GM12878 (cell line): ENCODE results near the gene NMUR2.

Source experiments
- RAD21 ChIP-seq: IDR thresholded peaks from 2 replicates; pipeline ENCODE4 v1.6.1; 2011; ENCODE audit warnings: mild to moderate bottlenecking, low read depth, low read length, moderate library complexity; ENCODE audit not compliant: insufficient read depth
- TF ChIP-seq, protein P1 (sequence below), 3 experiments: IDR thresholded peaks in 2 of 3; conservative IDR thresholded peaks in 1 of 3; 2 replicates each; pipeline ENCODE4 v1.5.1; 2011; ENCODE audit warnings: low read depth in 3 of 3, low read length in 3 of 3, mild to moderate bottlenecking in 3 of 3, control low read depth in 2 of 3, moderate library complexity in 2 of 3, inconsistent platforms in 1 of 3, mixed read lengths in 1 of 3; ENCODE audit not compliant: control insufficient read depth in 2 of 3, insufficient read depth in 1 of 3; ENCODE audit errors: extremely low read depth in 1 of 3

DNA sequence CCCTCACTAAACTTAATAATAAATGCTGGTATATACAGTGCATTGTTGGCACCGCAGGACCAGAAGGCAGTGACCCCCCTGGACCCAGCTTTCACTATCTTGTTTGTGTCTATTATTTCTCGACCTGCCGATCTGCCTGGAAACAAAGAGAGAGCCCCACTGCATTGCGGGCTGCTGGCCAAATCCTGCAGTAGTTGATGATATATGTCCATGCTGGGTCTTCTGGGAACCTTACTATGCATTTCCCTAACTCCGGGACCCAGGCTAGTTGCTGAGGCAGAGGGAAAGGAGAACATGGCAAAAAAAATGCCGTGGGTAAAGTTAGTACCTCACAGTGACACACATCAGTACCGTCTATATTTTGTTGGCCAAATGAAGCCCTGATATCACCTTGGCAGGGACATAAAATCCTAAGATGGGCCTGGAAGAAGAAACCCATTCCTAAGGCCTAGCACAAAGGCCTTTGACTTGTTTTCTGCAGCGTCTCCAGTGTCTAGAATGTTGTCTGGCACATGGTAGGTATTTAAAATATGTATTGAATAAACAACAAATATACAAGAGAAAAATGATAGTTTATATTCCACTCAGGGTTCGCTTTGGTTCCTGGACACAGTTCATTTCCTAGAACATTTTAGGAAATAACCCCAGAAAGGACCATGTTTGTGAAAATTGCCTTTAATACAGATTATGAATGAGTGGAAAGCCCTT is 46.1 kb downstream of the NMUR2 start:
- TF ChIP-seq, protein P1, sequence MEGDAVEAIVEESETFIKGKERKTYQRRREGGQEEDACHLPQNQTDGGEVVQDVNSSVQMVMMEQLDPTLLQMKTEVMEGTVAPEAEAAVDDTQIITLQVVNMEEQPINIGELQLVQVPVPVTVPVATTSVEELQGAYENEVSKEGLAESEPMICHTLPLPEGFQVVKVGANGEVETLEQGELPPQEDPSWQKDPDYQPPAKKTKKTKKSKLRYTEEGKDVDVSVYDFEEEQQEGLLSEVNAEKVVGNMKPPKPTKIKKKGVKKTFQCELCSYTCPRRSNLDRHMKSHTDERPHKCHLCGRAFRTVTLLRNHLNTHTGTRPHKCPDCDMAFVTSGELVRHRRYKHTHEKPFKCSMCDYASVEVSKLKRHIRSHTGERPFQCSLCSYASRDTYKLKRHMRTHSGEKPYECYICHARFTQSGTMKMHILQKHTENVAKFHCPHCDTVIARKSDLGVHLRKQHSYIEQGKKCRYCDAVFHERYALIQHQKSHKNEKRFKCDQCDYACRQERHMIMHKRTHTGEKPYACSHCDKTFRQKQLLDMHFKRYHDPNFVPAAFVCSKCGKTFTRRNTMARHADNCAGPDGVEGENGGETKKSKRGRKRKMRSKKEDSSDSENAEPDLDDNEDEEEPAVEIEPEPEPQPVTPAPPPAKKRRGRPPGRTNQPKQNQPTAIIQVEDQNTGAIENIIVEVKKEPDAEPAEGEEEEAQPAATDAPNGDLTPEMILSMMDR (IDR thresholded peaks at IDR 0.05 in 2 of 3, conservative IDR thresholded peaks at IDR 0.05 in 1 of 3; ENCODE audit: control insufficient read depth in 2 of 3, extremely low read depth in 1 of 3, insufficient read depth in 1 of 3, low read depth in 3 of 3, low read length in 3 of 3) = no peak
- TF ChIP-seq RAD21 = no peak
